NOMO-1 treated with dmso at 0.1 percent for 144 hours (cell line): ENCODE measurements around the gene NAALADL1.
"Not testable (repeated sequence)": the region's sequence is repeated elsewhere in the genome, so short reads cannot be mapped to it uniquely, and the experiment has no call there.

Experiments
- DNase-seq: peaks from one replicate; lab custom pipeline; 2025; ENCODE audit not compliant: unreplicated experiment; lab: John Stamatoyannopoulos, UW

The NAALADL1 gene

DNA sequence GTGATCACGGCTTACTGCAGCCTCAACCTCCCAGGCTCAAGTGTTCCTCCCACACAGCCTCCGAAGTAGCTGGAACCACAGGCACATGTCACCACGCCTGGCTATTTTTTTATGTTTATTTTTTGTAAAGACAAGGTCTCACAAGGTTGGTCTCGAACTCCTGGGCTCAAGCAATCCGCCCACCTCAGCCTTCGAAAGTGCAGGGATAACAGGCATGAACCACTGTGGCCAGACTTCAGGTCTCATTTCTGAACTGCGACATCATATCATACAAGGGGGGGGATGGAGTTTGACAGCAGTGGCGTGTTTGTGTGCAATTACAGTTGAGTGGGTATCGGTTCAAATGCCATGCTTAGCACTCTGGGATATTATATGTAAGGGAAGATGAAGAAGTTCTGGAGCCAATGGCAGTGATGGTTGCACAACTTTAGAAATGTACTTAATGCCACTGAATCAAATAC, 6.9 kb downstream of the NAALADL1 start:
- DNase-seq = no peak

DNA sequence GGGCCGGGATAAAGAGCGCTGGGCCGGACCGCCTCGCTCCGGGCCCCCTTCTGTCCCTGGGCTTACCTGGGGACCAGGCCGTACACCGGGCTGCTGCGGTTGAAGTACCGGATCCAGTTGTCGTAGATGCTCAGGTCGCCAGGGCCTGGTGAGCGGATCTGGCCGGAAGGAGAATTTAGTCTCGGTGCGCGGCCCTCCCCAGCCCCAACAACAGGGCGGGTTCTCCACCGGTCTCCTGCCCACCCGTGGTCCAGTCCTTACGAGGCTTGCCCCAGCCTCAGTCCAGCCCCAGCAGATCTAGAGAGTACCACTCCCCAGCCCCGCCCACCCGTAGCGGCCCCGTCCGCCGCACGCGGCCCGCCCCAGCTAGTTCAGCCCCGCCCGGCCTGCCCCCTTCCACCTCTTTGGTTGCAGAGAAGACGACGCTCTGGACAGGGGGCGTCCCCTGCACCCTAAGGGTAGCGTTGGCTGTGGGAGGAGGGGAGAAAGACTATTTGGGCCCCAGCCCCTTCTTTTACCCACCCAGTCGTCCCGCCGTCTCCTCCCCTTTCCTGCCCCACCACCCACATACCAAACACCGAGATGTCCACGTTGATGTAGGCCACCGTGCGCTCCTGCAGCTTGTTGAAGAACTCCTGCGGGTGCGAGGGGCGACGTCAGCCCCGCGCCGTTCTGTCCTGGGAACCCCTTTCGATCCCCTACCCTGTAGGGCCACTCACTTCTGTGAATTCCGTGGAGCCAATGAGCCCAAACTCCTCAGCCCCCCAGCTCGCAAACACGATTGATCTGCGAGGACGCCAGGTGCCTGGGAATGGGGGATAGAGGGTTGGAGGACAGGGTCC, 10.6 kb downstream of the NAALADL1 start:
- DNase-seq = no peak

DNA sequence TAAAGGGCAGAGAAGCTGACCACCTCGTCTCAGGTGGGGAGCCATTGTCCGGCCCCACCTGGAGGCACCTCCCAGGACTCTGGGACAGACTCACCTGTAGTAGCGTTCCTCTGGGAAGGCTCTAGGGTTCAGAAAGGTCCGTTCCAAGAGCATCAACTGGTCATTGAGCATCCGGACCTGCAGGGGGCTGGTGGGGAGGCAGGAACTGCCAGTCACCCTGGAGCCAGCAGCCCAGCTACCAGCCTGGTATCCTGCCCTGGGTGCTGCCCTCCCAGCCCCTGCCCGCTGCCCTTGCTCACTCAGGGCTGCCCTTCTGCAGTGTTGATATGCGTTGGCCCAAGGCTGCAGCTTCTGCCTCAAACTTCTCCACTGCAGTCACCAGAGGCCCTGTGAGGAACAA, 12.6 kb downstream of the NAALADL1 start:
- no peak for DNase-seq

- DNase-seq = no peak
These were observed 13.3 kb downstream of the NAALADL1 start for GRCh38 chr11:65045061-65045460.

DNA sequence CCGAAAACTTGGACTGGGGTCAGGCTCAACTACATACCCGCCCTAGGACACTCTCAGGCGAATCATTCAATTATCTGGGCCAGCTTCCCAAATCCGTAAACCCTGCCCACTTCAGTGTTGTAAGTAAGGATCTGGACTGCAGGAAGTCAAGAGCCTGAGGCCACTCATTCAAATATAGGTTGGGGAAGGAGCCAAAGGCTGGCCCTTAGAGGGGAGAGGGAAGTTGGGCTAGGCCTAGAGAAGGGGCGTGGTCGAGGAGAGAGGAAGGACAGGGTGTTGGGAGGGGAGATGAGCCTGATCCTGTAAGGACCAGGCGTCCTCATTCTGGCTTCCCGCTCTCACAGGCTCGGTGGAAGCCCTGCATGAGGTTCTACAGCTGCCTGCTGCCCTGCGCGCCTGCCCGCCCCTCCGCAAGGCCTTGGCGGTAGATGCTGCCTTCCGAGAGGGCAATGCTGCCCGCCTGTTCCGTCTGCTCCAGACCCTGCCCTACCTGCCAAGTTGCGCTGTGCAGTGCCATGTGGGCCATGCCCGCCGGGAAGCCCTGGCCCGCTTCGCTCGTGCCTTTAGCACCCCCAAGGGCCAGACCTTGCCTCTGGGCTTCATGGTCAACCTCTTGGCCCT, 14.4 kb downstream of the NAALADL1 start:
- peak; percentile 62 for DNase-seq

GRCh38 chr11:65042891-65043290, 15.5 kb downstream of the NAALADL1 start:
- no peak for DNase-seq

- DNase-seq = peak; percentile 97
These were observed 17.3 kb downstream of the NAALADL1 start, which contains the start of gene SAC3D1 for GRCh38 chr11:65040847-65041622. Gene SAC3D1 (plus strand): TSS chr11:65041210. CDS start chr11:65041293, 83 bp downstream.

DNA sequence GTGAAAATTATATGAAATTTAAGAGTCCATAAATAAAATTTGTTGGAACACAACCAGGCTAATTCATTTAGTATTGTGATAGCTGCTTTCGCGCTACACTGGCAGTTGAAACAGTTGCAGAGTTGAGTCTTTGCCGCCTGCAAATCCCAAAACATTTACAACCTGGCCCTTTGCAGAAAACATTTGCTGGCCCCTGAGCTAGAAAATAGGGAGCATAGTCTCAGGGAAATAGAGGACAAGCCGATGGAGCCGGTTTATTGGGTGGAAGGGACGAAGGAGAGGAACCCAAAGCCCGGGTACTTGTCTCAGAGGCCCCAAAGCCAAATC, 17.9 kb downstream of the NAALADL1 start:
- DNase-seq = no peak

DNA sequence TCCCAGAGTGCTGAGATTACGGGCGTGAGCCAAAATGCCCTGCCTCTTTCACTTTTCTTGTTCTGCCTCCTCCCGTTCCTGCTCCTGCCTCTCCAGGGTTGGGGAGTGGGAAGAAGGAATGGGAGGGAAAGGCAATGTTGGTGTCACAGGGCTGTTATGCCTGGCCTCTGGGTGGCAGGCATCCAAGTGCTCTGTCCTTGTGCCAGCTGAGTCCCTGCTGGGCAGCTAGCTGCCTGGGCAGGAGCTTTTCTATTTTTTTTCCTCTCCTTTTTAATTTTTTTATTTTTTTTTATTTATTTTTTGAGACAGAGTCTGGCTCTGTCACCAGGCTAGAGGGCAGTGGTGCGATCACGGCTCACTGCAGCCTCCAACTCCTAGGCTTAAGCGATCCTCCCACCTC, 21.4 kb downstream of the NAALADL1 start:
- no peak for DNase-seq

GRCh38 chr11:65035579-65035978, 22.8 kb downstream of the NAALADL1 start:
- DNase-seq = no peak

GRCh38 chr11:65034423-65034822, 23.9 kb downstream of the NAALADL1 start:
- DNase-seq = no peak

DNA sequence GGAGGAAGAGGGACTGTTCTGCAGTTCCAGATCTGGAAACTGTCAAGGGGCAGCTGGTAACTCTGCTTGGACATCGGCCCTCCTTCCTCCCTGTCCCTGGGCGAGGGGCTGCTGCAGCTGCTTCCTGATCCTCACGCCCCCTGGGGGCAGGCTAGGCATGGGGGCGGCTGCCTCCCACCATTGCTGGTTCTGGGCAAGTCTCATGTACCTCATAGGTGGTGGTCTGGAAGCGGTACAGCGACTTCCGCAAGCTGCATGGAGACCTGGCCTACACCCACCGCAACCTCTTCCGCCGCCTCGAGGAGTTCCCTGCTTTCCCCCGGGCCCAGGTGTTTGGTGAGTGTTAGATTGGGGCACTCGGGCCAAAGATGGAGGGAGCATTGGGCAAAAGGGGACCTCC, 26.1 kb downstream of the NAALADL1 start:
- no peak for DNase-seq

DNA sequence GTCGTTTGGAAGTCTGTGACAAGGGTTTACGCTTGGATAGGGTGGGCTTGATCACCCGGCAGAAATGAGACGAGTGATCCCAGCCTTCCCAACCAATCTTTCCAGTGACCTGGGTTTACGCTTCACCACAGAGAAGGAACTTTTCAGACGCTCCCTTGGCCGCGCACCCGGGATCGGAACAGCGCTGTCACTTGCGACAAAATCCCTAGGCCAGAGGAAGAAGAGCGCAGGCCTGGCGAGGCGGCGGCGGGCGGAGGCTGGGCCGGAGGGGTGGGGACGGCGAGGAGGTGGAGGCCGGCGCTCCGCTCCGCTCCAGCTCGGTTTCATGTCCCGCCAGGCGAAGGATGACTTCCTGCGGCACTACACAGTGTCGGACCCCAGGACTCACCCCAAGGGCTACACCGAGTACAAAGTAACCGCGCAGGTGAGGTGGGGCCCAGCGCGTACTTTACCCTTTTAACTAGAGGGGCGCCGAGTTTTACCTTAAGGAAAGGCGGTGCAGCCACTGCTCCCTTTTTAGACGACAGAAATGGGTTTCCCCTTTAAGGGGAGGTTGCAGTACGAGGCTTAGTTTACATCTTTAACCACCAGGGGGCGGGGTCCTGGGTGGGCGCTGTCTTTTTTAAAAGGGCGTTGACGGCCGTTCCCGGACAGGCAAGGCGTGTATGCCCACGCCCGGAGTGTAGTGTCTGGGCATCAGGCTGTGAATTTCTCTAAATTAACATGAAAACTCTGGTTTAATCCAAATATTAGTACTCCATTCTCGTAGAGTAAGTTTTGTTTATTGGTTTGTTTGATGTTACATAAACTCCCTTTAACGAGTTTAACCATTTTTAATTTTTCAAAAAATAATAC, 30.9 kb downstream of the NAALADL1 start, which contains the start of gene SNX15:
TSS of gene SNX15 (plus strand) at position 227 of the 855 bp plus-strand sequence. CDS start at position 326, 99 bp downstream.
- peak; percentile 94 for DNase-seq

GRCh38 chr11:65026810-65027209, 31.5 kb downstream of the NAALADL1 start:
- no peak for DNase-seq

DNA sequence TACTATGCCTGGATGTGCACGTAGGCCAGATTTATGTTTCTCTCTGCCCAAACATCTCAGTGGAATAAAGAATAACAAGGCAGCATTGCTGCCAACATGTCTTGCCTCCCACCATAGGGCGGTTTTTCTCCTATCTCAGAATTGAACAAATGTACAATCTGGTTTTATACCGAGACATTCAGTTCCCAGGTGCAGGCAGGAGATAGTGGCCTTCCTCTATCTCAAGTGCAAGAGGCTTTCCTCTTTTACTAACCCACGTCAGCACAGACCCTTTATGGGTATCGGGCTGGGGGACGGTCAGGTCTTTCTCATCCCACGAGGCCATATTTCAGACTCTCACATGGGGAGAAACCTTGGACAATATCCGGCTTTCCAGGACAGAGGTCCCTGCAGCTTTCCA, 34.9 kb downstream of the NAALADL1 start:
- not testable (repeated sequence) for DNase-seq

DNA sequence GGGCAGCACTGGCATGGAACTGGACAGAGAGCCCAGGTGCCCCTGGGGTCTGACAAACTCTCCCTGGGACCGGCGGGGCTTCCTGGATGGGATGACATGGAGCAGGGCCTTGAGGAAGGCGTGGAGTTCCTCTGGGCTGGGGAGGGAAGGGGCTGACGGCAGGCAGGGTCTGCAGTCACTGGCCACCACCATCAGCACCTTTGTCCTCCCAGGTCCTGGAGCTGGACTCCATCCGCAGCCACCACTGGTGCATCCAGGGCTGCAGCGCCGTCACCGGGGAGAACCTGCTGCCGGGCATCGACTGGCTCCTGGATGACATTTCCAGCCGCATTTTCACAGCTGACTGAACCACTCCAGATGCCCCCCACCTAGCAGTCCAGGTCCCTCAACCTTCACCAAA, 36.8 kb downstream of the NAALADL1 start:
- no peak for DNase-seq

- DNase-seq = no peak
These were observed 37.4 kb downstream of the NAALADL1 start for GRCh38 chr11:65021003-65021402.

DNA sequence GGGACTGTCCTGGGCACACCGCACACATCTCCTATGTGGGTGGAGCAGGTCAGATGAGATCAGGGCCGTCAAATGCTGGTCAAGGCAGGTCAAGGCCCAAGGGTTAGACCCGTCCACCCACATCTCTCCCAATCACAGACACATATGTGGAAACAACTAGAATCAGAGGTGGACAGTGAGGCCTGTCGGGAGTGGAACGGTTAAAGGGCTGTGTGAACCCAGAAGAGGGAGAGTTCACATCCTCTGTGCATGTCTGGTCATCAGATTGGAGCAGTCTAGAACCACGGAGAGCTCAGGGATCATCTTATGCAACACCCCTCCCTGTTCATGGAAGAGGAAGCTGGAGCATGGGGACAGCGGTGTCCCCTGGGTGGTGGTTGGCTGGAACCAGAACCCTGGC, 38.5 kb downstream of the NAALADL1 start:
- no peak for DNase-seq

DNA sequence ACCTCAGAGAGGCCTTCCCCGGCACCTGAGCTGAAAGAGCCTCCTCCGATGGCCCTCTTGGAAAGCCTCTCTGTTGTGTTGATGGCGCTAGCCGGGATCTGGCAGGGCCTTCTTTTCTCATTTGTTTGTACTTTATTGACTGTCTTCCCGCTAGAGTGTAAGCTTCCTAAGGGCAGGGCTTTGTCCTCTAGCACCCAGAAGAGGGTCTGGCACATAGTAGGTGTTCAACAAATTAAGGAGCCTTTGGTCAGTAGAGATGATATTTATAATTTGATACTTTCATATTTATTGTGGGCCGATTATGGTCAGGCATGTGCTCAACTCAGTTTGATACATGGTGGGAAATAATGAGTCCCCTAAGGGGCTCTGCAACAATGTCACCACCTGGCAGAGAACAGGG, 40.4 kb downstream of the NAALADL1 start:
- no peak for DNase-seq

- no peak for DNase-seq
These were observed 41.6 kb downstream of the NAALADL1 start for GRCh38 chr11:65016705-65017104.
